HG03045 (cell line): ENCODE data around the gene GNB1L.

Experiments
- ATAC-seq: cut with Tn5 transposase; IDR thresholded peaks from one replicate; pipeline ENCODE4 v1.9.1; 2021; ENCODE audit warnings: mild to moderate bottlenecking, moderate library complexity; ENCODE audit not compliant: unreplicated experiment

The GNB1L gene

GRCh38 chr22:19865141-19865829 is 10.6 kb upstream of the GNB1L start:
- no peak for ATAC-seq

GRCh38 chr22:19864538-19865106 is 9.9 kb upstream of the GNB1L start:
- no peak for ATAC-seq

- ATAC-seq, result no peak
Measured at GRCh38 chr22:19863571-19863970, 8.9 kb upstream of the GNB1L start.

GRCh38 chr22:19862619-19863246 is 8.1 kb upstream of the GNB1L start:
- no peak for ATAC-seq

GRCh38 chr22:19859861-19860510 is 5.3 kb upstream of the GNB1L start:
- no peak for ATAC-seq

- no peak for ATAC-seq
Measured at GRCh38 chr22:19857382-19857781, 2.7 kb upstream of the GNB1L start.

GRCh38 chr22:19855504-19856409 is 1.1 kb upstream of the GNB1L start:
- ATAC-seq, result peak; percentile 24

- peak; percentile 1 for ATAC-seq
Measured at GRCh38 chr22:19853879-19854777, 546 bp downstream of the GNB1L start.

- no peak for ATAC-seq
Measured at GRCh38 chr22:19853058-19853878, 1.4 kb downstream of the GNB1L start.

GRCh38 chr22:19852177-19852781 is 2.4 kb downstream of the GNB1L start:
- no peak for ATAC-seq

- ATAC-seq, result no peak
Measured at GRCh38 chr22:19851291-19852176, 3.1 kb downstream of the GNB1L start.

GRCh38 chr22:19850763-19851109 is 3.9 kb downstream of the GNB1L start:
- ATAC-seq, result no peak

GRCh38 chr22:19849835-19850762 is 4.6 kb downstream of the GNB1L start:
- ATAC-seq, result no peak

GRCh38 chr22:19848298-19849224 is 6.1 kb downstream of the GNB1L start:
- ATAC-seq, result no peak

- no peak for ATAC-seq
Measured at GRCh38 chr22:19847345-19847632, 7.4 kb downstream of the GNB1L start.
